Esophagus squamous epithelium (tissue), 4 donors: ENCODE data around the gene ADGRG7.

Experiments
- POLR2A ChIP-seq, 4 donors: fragments of 450-650 bp; IDR thresholded peaks; one replicate each; pipeline ENCODE4 v1.6.1; 2017; ENCODE audit warnings: antibody characterized with exemption in 4 of 4, mild to moderate bottlenecking in 4 of 4, moderate library complexity in 3 of 4
- TF ChIP-seq, protein P1 (sequence below), 6 experiments: fragments of 450-650 bp in 4 of 6; fragments of 200-600 bp in 2 of 6; sonication (generic) in 2 of 6; IDR thresholded peaks; one replicate each; pipeline ENCODE4 v1.5.1; 2016 to 2019; ENCODE audit warnings: antibody characterized with exemption in 6 of 6, mild to moderate bottlenecking in 4 of 6, moderate library complexity in 4 of 6

DNA sequence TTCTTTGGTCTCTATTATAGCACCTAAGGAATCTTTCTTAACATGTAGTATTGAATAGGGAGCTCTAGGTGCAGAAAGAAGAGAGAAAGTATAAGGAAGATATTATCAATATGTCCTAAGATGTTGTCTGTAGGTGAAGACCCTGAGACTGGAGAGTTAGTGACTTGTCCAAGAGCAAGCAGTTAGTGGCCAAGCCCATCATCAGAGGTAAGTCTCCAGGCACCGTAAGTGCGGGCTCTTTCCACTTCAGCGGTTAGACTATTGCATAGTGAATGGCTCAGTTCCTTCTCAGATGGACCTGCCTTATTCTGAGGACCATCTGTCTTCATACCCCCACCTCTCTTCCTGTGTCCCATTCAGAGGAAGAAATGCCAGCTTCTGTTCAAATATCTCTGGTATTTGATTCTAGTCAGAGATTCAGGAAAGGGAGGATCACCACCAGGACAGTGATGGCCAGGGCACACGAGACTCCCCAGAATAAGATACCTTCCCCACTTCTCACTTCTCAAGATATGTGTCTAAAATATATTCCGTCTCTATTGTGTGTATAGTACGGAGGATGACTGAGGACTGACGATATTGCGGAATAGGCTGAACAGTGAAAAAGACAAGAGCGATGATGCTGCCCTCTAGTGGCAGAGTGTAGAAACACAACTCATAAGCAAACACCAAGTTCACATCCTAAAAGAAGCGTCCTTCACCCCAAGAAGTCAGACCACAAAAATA, 19.1 kb upstream of the ADGRG7 start:
- TF ChIP-seq, protein P1, sequence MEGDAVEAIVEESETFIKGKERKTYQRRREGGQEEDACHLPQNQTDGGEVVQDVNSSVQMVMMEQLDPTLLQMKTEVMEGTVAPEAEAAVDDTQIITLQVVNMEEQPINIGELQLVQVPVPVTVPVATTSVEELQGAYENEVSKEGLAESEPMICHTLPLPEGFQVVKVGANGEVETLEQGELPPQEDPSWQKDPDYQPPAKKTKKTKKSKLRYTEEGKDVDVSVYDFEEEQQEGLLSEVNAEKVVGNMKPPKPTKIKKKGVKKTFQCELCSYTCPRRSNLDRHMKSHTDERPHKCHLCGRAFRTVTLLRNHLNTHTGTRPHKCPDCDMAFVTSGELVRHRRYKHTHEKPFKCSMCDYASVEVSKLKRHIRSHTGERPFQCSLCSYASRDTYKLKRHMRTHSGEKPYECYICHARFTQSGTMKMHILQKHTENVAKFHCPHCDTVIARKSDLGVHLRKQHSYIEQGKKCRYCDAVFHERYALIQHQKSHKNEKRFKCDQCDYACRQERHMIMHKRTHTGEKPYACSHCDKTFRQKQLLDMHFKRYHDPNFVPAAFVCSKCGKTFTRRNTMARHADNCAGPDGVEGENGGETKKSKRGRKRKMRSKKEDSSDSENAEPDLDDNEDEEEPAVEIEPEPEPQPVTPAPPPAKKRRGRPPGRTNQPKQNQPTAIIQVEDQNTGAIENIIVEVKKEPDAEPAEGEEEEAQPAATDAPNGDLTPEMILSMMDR (IDR thresholded peaks at IDR 0.05): peak; percentile 57 to 94 (median 86)
- TF ChIP-seq POLR2A (IDR thresholded peaks at IDR 0.05): no peak
